ENCODE data around the gene RC3H1. TPM values are rescaled to one million over a fixed set of nuclear protein-coding genes. Genes with fewer than 3 reads are reported as not detected.
A peak's percentile ranks its signal among the peaks of the same experiment; 100 is the strongest.

RC3H1 gene
- total and polyA plus RNA-seq, 2 of the 8 experiments (the other 6 are each of a cell fraction or from before 2014, with no cell fraction given): 7.4 to 32.2 TPM

GRCh38 chr1:174022080-174022975, at the start of gene RC3H1 (continued):
- TF ChIP-seq MAFK (IDR thresholded peaks at IDR 0.05; ENCODE audit: low read depth, low read length) (no peak), HDAC2 (IDR thresholded peaks at IDR 0.05; ENCODE audit: borderline replicate concordance in 1 of 2, low read depth in 2 of 2, low read length in 2 of 2) (0 out of 4 replicates have a peak, but pooled peaks of 1 of the 2 experiments have one; percentile 3), CEBPB (IDR thresholded peaks at IDR 0.05; ENCODE audit: low read depth, low read length) (no peak), E2F6 (IDR thresholded peaks at IDR 0.05) (no peak), TAF1 (IDR thresholded peaks at IDR 0.05; ENCODE audit: low read depth, low read length) (peak; percentile 92), ATF2 (IDR thresholded peaks at IDR 0.05; ENCODE audit: low read length) (no peak), POLR2AphosphoS5 (IDR thresholded peaks at IDR 0.05; ENCODE audit: low read depth, low read length) (peak; percentile 95), CBX5 (IDR thresholded peaks at IDR 0.05; ENCODE audit: low read depth, low read length) (no peak), PHF8 (conservative IDR thresholded peaks at IDR 0.05; ENCODE audit: low read depth, low read length) (peak; percentile 89), KDM4A (IDR thresholded peaks at IDR 0.05; ENCODE audit: low read depth, low read length, severe bottlenecking) (peak; percentile 93), JUND (IDR thresholded peaks at IDR 0.05; ENCODE audit: low read length) (peak; percentile 69; the same call in 1 of the 2 replicates), ZNF274 (IDR thresholded peaks at IDR 0.05; ENCODE audit: borderline replicate concordance, extremely low read depth, low read length) (no peak), CHD2 (IDR thresholded peaks at IDR 0.05; ENCODE audit: low read length) (no peak), MAX (IDR thresholded peaks at IDR 0.05) (peak; percentile 42; the same call in 1 of the 2 replicates)

All from H1 (cell line).